ENCODE data around the gene ANO1.

Gene ANO1

DNA sequence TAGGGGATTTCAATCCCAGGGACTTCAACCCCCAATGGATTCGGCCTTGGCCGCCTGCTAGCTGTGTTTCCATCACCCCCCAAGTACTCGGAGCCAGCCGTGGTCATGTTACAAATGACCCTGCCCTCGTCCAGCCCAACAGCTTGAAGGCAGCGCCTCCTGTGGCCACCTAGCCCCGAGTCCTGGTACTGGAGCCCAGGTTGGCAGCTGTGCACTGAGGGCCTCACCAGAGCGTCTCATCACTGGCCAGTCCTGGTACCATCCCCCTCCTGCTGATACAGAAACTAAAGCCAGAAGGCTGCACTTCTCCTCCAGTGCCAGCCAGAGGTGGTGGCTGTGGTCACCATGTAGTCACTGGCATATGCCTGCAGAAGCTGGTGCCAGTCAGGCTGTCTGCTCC, 80.1 kb downstream of the ANO1 start:
- Histone ChIP-seq H3F3A (ENCODE audit: insufficient read depth, low read length) (no peaks in the 10 kb centered on the region), H3K4me2 (ENCODE audit: low read depth, low read length) (no peak overlapping the region), H3K9me3 (replicated peaks; ENCODE audit: insufficient read depth, low read length) (no peaks in the 10 kb centered on the region), H3K36me3 (replicated peaks; ENCODE audit: insufficient read depth, low read length) (no peaks in the 10 kb centered on the region), H3K4me1 (ENCODE audit: low read length) (no peaks in the 10 kb centered on the region), H3K79me2 (ENCODE audit: low read length) (no peaks in the 10 kb centered on the region), H3K9me2 (replicated peaks; ENCODE audit: insufficient read depth, low read length) (no peaks in the 10 kb centered on the region), H3K27me3 (replicated peaks; ENCODE audit: insufficient read depth, low read length) (peaks cover 94% of the 10 kb centered on the region), H3K4me3 (ENCODE audit: low read length) (no peak overlapping the region), H4K20me1 (ENCODE audit: insufficient read depth, low read length) (no peaks in the 10 kb centered on the region), H3K27ac (ENCODE audit: low read length) (no peak overlapping the region), H2AFZ (ENCODE audit: low read length) (no peak overlapping the region), H3K9ac (ENCODE audit: low read length) (no peak overlapping the region)
- TF ChIP-seq EZH2phosphoT487 (IDR thresholded peaks at IDR 0.05; ENCODE audit: low read length), result no peak
- TF ChIP-seq, protein P1, sequence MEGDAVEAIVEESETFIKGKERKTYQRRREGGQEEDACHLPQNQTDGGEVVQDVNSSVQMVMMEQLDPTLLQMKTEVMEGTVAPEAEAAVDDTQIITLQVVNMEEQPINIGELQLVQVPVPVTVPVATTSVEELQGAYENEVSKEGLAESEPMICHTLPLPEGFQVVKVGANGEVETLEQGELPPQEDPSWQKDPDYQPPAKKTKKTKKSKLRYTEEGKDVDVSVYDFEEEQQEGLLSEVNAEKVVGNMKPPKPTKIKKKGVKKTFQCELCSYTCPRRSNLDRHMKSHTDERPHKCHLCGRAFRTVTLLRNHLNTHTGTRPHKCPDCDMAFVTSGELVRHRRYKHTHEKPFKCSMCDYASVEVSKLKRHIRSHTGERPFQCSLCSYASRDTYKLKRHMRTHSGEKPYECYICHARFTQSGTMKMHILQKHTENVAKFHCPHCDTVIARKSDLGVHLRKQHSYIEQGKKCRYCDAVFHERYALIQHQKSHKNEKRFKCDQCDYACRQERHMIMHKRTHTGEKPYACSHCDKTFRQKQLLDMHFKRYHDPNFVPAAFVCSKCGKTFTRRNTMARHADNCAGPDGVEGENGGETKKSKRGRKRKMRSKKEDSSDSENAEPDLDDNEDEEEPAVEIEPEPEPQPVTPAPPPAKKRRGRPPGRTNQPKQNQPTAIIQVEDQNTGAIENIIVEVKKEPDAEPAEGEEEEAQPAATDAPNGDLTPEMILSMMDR (IDR thresholded peaks at IDR 0.05; ENCODE audit: low read length), result no peak; the same call in 1 of the 2 replicates
- TF ChIP-seq EZH2 (optimal IDR thresholded peaks at IDR 0.05; ENCODE audit: low read depth, low read length), result no peak
- DNase-seq, result no peak

DNA sequence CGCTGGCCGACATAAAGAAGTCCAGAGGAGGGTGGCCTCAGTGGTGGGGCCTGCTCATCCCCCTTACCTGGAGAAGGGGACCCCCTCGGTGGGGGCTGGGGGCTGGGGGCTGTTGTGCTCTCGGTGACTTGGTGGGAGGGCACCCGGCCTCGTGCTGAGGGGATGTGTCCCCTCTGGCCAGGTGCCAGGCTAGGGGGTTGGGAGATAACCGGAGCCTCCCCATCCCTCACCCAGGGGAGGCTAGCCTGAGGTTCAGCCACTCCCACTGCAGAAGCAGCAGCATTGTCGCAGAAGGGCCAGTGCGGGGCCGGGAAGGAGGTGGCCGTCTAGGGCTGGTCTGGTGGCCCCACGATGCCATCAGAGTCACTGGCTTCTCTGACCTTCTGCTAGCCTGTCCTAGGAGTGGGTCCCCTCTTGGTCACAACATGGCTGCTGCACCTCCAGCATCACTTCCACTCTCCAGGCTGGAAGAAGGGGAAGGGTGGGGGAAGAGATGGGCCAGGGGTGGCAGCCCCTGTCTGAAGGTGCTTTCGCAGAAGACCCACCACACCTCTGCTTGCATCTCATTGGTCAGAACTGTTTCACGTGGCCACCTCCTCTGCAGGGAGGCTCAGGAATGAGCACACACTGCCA, 80.8 kb downstream of the ANO1 start:
- Histone ChIP-seq H3K9ac (ENCODE audit: low read length) (no peak overlapping the region), H3K36me3 (replicated peaks; ENCODE audit: insufficient read depth, low read length) (no peaks in the 10 kb centered on the region), H3F3A (ENCODE audit: insufficient read depth, low read length) (no peaks in the 10 kb centered on the region), H3K4me1 (ENCODE audit: low read length) (no peaks in the 10 kb centered on the region), H3K4me2 (ENCODE audit: low read depth, low read length) (no peak overlapping the region), H3K4me3 (ENCODE audit: low read length) (no peak overlapping the region), H3K9me2 (replicated peaks; ENCODE audit: insufficient read depth, low read length) (no peaks in the 10 kb centered on the region), H3K27ac (ENCODE audit: low read length) (no peak overlapping the region), H2AFZ (ENCODE audit: low read length) (no peak overlapping the region), H3K79me2 (ENCODE audit: low read length) (no peaks in the 10 kb centered on the region), H4K20me1 (ENCODE audit: insufficient read depth, low read length) (no peaks in the 10 kb centered on the region), H3K27me3 (replicated peaks; ENCODE audit: insufficient read depth, low read length) (peaks cover 93% of the 10 kb centered on the region), H3K9me3 (replicated peaks; ENCODE audit: insufficient read depth, low read length) (no peaks in the 10 kb centered on the region)
- TF ChIP-seq, protein P1 (IDR thresholded peaks at IDR 0.05; ENCODE audit: low read length), result no peak
- no peak for TF ChIP-seq EZH2 (optimal IDR thresholded peaks at IDR 0.05; ENCODE audit: low read depth, low read length)
- no peak for TF ChIP-seq EZH2phosphoT487 (IDR thresholded peaks at IDR 0.05; ENCODE audit: low read length)
- no peak for DNase-seq

DNA sequence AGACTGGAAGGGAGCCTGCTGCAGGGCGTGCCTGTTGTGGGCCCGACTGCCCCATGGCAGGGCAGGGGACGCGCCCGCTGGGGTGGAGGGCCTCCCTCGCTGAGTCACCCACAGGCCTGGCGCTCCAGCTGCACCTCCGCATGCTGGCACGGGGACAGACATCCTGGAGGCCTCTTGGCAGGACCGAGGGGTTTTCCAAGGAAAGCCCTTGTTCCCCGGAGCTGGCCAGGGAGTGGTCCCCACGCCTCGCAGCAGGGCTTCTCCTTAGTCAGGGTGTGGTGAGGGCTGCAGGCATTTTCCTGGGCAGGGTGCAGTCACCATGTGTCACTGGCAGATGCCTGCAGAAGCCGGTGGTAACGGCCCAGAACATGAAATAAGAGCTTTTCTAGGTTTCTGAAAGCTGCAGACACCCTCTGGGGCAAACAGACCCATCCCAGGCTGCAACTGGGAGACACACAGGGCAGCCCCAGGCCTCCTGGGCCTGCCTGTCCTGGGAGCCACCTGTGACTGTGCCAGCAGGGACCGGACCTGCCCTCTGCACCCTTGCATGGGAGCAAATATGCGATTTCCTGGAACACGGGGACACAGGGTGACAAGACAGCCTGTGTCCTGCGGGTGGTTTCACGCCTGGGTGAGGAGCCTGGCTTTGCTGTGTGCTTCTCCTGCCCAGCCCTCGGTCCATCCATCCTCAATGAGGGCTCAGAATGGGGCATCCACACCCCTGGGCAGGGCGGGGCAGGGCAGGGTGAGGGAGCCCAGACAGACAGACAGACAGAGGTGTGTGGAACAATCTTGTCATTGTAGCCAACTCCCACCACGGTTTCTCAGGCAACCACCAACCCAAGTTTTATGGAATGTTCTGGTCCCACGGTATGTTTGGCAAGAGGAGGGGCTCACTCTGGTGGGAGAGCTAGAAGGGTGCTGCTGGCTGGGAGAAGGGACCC, 81.8 kb downstream of the ANO1 start:
- no peaks in the 10 kb centered on the region for H3F3A ChIP-seq (ENCODE audit: insufficient read depth, low read length)
- no peak overlapping the region for H3K9ac ChIP-seq (ENCODE audit: low read length)
- H3K4me1 ChIP-seq (ENCODE audit: low read length), result no peaks in the 10 kb centered on the region
- no peaks in the 10 kb centered on the region for H3K79me2 ChIP-seq (ENCODE audit: low read length)
- H3K9me3 ChIP-seq (replicated peaks; ENCODE audit: insufficient read depth, low read length), result no peaks in the 10 kb centered on the region
- H3K27me3 ChIP-seq (replicated peaks; ENCODE audit: insufficient read depth, low read length), result peaks cover 96% of the 10 kb centered on the region
- no peak overlapping the region for H3K27ac ChIP-seq (ENCODE audit: low read length)
- TF ChIP-seq, protein P1 (IDR thresholded peaks at IDR 0.05; ENCODE audit: low read length), result no peak
- TF ChIP-seq EZH2phosphoT487 (IDR thresholded peaks at IDR 0.05; ENCODE audit: low read length), result no peak
- no peak for TF ChIP-seq EZH2 (optimal IDR thresholded peaks at IDR 0.05; ENCODE audit: low read depth, low read length)
- no peaks in the 10 kb centered on the region for H3K9me2 ChIP-seq (replicated peaks; ENCODE audit: insufficient read depth, low read length)
- H3K36me3 ChIP-seq (replicated peaks; ENCODE audit: insufficient read depth, low read length), result no peaks in the 10 kb centered on the region
- H2AFZ ChIP-seq (ENCODE audit: low read length), result no peak overlapping the region
- H3K4me2 ChIP-seq (ENCODE audit: low read depth, low read length), result no peak overlapping the region
- H3K4me3 ChIP-seq (ENCODE audit: low read length), result no peak overlapping the region
- H4K20me1 ChIP-seq (ENCODE audit: insufficient read depth, low read length), result no peaks in the 10 kb centered on the region
- DNase-seq, result no peak
